HG03280 (cell line): ENCODE data around the gene HFE.
"Not testable (repeated sequence)": the region's sequence is repeated elsewhere in the genome, so short reads cannot be mapped to it uniquely, and the experiment has no call there.

Source experiments
- ATAC-seq: cut with Tn5 transposase; IDR thresholded peaks from one replicate; pipeline ENCODE4 v1.9.1; 2021; ENCODE audit warnings: mild to moderate bottlenecking, moderate library complexity; ENCODE audit not compliant: unreplicated experiment

Gene HFE, protein sequence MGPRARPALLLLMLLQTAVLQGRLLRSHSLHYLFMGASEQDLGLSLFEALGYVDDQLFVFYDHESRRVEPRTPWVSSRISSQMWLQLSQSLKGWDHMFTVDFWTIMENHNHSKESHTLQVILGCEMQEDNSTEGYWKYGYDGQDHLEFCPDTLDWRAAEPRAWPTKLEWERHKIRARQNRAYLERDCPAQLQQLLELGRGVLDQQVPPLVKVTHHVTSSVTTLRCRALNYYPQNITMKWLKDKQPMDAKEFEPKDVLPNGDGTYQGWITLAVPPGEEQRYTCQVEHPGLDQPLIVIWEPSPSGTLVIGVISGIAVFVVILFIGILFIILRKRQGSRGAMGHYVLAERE

DNA sequence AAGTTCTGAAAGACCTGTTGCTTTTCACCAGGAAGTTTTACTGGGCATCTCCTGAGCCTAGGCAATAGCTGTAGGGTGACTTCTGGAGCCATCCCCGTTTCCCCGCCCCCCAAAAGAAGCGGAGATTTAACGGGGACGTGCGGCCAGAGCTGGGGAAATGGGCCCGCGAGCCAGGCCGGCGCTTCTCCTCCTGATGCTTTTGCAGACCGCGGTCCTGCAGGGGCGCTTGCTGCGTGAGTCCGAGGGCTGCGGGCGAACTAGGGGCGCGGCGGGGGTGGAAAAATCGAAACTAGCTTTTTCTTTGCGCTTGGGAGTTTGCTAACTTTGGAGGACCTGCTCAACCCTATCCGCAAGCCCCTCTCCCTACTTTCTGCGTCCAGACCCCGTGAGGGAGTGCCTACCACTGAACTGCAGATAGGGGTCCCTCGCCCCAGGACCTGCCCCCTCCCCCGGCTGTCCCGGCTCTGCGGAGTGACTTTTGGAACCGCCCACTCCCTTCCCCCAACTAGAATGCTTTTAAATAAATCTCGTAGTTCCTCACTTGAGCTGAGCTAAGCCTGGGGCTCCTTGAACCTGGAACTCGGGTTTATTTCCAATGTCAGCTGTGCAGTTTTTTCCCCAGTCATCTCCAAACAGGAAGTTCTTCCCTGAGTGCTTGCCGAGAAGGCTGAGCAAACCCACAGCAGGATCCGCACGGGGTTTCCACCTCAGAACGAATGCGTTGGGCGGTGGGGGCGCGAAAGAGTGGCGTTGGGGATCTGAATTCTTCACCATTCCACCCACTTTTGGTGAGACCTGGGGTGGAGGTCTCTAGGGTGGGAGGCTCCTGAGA, at the start of gene HFE:
Gene HFE (plus strand): TSS at position 146 of the 832 bp plus-strand sequence. CDS start 12 bp downstream, at position 158.
- ATAC-seq = no peak

DNA sequence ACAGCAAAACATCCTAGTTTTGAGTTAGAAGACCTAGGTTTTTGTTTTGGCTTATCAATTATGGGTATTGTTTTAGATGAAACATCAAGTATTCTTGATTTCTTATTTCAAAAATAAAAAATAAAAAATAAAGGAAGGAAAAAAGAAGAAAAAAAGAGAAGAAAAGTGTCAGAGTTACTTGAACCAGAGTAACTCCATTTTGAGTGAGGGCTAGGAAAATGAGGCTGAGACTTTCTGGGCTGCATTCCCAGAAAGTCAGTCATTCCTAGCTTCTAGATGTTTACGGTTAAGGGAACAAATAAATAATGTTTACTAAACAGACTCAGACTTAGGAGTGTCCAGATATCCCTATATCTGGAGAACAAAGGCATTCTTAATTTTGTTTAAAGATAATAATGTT, 45.3 kb upstream of the HFE start:
- ATAC-seq = no peak

DNA sequence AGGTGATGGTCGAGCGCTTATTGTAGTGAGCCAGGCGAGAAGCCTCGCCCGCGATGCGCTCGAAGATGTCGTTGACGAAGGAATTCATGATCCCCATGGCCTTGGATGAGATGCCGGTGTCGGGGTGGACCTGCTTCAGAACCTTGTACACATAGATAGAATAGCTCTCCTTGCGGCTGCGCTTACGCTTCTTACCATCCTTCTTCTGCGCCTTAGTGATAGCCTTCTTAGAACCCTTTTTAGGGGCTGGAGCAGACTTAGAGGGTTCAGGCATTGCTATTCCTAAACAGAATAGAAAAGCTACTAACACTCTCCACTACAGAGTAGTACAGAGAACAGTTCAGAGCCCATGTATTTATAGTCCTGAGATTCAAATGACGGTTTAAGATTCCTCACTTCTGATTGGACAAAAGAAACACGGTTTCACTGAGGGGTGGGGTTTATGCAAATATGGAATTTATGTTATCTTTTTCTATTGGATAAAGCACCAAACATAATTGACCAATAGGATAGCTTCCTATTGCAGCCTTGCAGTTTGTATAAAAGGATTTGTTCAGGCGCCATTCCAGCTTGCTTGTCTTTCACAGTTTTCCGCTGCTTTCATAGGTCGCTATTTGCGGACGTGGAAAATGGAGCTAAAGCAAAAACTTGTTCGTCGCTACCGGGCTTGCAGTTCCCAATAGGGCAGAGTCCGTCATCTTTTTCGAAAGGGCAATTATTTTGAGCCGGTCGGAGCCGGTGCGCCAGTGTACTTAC, 43.7 kb upstream of the HFE start:
- peak; percentile 64 for ATAC-seq

- ATAC-seq = peak; percentile 30
Observed at GRCh38 chr6:26044140-26045064, 42.8 kb upstream of the HFE start.

- peak; percentile 48 for ATAC-seq
Observed at GRCh38 chr6:26045065-26045927, 41.9 kb upstream of the HFE start.

- ATAC-seq = no peak
Observed at GRCh38 chr6:26045928-26046368, 41.3 kb upstream of the HFE start.

- not testable (repeated sequence) for ATAC-seq
Observed at GRCh38 chr6:26047329-26047728, 39.9 kb upstream of the HFE start.

- no peak for ATAC-seq
Observed at GRCh38 chr6:26048590-26048989, 38.6 kb upstream of the HFE start.

DNA sequence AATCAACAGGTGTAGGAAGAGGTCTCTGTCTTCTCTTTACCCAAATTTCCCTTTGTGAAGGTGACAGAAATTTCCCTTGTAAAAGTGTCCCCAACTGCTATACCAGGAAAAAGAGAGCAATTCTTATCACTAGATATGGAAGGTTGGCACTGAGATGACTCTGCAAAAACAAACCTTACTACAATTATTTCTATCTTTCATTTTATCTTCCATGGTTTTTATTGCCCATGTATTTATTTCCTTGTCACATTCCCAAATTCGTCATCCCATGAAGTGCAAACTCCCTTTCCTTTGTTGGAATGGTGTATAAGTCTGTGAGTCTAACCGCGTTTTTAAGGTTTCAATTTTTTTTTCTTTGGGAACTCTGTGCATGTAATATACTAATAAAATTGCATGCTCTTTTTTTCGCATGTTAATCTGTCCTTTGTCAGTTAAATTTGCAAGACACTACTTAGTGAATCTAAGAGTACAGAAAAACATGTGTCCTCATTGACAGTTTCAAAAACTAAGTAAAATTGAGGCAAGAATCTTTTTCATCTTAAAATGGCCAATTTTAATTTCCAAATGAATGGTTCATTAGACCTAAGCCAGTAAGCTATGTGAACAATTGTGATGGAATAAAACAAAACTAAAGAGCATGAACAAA, 35.4 kb upstream of the HFE start:
- no peak for ATAC-seq

- ATAC-seq = not testable (repeated sequence)
Observed at GRCh38 chr6:26052762-26053250, 34.4 kb upstream of the HFE start.

DNA sequence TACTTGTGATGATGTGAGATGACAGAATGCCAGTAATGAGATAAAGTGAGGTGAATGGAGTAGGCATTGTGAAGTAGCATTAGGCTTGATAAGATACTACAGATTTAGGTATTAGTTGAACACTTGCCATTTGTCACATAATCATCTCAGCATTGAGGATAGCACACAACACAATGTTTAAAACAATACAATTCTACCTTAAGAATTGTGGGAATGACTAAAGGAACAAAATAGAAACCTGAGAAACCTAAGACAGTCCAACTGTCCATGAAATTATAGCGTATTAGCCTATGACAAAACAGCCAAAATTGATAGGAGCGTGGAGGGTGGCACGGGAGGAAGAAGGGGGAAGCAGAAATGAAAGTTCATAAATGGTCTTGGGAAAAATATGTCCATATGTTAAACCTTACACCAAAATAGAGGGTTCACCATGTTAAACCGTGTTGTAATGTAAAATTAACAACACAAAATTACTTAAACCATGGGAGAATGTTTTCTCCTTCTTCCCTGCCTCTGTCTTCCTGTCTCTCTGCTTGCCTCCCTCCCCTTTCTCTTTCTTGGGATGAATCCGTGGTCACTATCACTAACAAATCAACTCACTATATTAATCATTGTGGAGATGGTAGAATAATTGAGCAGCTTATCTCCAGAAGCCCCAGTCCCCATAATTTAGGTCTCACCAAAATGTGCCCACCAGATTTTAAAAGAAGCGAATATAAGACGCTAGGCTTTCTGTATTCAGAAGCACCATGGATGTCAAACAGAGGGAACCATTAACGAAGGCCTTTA, 33.0 kb upstream of the HFE start:
- no peak for ATAC-seq

- peak; percentile 51 for ATAC-seq
Observed at GRCh38 chr6:26054781-26055718, 32.2 kb upstream of the HFE start.

DNA sequence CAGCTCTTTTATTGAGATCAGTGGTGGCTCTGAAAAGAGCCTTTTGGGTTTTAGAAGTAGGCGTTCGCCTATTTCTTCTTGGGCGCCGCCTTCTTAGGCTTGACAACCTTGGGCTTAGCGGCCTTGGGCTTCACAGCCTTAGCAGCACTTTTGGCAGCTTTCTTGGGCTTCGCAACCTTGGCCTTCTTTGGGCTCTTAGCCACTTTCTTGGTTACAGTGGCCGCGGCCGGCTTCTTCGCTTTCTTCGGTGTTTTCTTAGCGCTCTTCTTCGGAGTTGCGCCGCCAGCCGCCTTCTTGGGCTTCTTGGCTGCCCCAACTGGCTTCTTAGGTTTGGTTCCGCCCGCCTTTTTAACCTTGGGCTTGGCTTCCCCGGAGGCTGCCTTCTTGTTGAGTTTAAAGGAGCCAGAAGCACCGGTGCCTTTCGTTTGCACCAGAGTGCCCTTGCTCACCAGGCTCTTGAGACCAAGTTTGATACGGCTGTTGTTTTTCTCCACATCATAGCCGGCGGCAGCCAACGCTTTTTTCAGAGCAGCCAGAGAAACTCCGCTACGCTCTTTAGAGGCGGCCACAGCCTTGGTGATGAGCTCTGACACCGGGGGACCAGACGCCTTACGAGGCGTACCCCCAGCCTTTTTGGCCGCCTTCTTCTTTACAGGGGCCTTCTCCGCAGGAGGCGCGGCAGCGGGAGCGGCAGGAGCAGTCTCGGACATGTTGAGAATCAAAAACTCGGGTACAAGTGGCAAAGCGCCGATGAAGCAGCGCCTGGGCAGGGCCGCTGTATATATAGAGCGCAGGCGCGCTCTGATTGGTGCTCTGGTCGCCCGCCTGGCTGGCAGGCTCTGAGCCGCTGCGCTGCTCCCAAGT, 31.3 kb upstream of the HFE start:
- ATAC-seq = peak; percentile 71

GRCh38 chr6:26056583-26057350, 30.5 kb upstream of the HFE start:
- no peak for ATAC-seq

DNA sequence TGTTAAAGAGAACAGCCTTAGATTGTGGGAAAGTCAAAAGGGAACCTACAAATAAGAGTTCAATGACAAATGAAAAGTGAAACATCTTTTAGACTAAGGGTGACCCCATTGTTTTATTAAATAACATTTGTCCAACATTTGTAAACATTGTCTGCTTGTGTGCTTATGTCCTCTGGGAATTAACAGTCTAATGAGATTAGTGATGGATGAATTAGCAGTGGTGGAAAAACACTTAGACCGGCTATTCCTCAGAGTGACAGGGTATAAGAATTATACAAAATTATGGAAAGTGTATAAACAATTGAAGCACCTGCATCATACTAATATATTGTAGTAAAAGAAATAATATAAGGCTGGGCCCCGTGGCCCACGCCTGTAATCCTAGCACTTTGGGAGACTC, 29.3 kb upstream of the HFE start:
- no peak for ATAC-seq
